ENCODE data around the gene TNFRSF13B.

DNA sequence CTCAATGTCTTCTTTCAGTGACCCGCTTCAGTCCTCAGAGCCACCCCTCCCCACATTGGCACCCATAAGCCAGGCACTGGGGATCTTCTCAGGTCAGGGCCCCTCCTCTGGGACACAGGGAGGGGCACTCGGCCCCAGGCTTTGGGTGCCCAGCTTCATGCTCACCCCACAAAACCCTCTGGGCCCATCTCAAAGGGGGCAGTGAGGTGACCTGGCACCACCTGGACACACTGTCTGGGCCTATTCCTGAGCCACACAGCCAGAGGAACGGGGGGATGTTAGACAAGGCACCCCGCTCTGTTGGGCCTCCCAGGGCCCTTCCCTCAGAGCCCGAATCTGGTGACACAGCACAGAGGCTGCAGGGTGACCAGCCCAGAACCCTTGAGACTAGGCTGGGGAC, 36.1 kb downstream of the TNFRSF13B start:
- TF ChIP-seq, protein P1, sequence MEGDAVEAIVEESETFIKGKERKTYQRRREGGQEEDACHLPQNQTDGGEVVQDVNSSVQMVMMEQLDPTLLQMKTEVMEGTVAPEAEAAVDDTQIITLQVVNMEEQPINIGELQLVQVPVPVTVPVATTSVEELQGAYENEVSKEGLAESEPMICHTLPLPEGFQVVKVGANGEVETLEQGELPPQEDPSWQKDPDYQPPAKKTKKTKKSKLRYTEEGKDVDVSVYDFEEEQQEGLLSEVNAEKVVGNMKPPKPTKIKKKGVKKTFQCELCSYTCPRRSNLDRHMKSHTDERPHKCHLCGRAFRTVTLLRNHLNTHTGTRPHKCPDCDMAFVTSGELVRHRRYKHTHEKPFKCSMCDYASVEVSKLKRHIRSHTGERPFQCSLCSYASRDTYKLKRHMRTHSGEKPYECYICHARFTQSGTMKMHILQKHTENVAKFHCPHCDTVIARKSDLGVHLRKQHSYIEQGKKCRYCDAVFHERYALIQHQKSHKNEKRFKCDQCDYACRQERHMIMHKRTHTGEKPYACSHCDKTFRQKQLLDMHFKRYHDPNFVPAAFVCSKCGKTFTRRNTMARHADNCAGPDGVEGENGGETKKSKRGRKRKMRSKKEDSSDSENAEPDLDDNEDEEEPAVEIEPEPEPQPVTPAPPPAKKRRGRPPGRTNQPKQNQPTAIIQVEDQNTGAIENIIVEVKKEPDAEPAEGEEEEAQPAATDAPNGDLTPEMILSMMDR (conservative IDR thresholded peaks at IDR 0.05; ENCODE audit: low read length): no peak
- no peak for TF ChIP-seq EZH2phosphoT487 (IDR thresholded peaks at IDR 0.05; ENCODE audit: borderline replicate concordance, low read depth, low read length)

All from OCI-LY7 (cell line).